Fibroblast of lung (primary cell): ENCODE results near the gene ATP1B3.

Experiments used
- EZH2 ChIP-seq: IDR thresholded peaks from 2 replicates; pipeline ENCODE4 v1.5.1; 2012; ENCODE audit warnings: low read length, control low read depth, mild to moderate bottlenecking; ENCODE audit errors: missing control alignments
- TF ChIP-seq, protein P1 (sequence below), 2 donors: IDR thresholded peaks in 1 of 2; conservative IDR thresholded peaks in 1 of 2; 1 replicate in 1 of 2; 2 replicates in 1 of 2; pipeline ENCODE4 v1.5.1; 2011 to 2012; ENCODE audit warnings: low read length in 2 of 2, control low read depth in 1 of 2, inconsistent platforms in 1 of 2, low read depth in 1 of 2, mild to moderate bottlenecking in 1 of 2

DNA sequence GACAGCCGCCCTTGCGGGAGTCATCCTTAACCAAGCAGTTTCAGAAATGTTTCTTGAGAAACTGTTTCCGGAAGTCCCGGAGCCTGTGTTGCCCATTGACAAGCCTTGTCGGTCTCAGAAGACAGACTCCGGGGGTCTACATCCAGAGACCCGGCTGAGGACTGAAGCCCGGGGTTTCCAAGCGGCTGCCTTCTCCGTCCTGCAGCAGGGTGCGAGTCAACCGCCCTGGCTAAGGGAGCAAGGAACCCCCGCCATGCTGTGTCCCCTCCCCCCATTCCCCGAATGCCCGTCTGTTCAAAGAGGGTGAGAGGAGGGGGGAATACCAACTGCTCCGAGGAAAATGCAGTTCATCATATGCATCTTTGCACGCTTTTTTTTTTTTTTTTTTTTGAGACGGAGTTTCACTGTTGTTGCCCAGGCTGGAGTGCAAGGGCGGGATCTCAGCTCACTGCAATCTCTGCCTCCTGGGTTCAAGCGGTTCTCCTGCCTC lies 61.6 kb downstream of the ATP1B3 start:
- TF ChIP-seq, protein P1, sequence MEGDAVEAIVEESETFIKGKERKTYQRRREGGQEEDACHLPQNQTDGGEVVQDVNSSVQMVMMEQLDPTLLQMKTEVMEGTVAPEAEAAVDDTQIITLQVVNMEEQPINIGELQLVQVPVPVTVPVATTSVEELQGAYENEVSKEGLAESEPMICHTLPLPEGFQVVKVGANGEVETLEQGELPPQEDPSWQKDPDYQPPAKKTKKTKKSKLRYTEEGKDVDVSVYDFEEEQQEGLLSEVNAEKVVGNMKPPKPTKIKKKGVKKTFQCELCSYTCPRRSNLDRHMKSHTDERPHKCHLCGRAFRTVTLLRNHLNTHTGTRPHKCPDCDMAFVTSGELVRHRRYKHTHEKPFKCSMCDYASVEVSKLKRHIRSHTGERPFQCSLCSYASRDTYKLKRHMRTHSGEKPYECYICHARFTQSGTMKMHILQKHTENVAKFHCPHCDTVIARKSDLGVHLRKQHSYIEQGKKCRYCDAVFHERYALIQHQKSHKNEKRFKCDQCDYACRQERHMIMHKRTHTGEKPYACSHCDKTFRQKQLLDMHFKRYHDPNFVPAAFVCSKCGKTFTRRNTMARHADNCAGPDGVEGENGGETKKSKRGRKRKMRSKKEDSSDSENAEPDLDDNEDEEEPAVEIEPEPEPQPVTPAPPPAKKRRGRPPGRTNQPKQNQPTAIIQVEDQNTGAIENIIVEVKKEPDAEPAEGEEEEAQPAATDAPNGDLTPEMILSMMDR (conservative IDR thresholded peaks at IDR 0.05 in 1 of 2, IDR thresholded peaks at IDR 0.05 in 1 of 2; ENCODE audit: low read depth in 1 of 2, low read length in 2 of 2): no peak
- no peak for TF ChIP-seq EZH2
